ENCODE results near the gene TNS1. TPM values are rescaled to one million over a fixed set of nuclear protein-coding genes. Genes with fewer than 3 reads are reported as not detected.

Gene TNS1
- total RNA-seq, 2 donors from 2014 or later = 20.6 to 164 TPM

GRCh38 chr2:217889656-217890055, 113.1 kb downstream of the TNS1 start:
- TF ChIP-seq, protein P1, sequence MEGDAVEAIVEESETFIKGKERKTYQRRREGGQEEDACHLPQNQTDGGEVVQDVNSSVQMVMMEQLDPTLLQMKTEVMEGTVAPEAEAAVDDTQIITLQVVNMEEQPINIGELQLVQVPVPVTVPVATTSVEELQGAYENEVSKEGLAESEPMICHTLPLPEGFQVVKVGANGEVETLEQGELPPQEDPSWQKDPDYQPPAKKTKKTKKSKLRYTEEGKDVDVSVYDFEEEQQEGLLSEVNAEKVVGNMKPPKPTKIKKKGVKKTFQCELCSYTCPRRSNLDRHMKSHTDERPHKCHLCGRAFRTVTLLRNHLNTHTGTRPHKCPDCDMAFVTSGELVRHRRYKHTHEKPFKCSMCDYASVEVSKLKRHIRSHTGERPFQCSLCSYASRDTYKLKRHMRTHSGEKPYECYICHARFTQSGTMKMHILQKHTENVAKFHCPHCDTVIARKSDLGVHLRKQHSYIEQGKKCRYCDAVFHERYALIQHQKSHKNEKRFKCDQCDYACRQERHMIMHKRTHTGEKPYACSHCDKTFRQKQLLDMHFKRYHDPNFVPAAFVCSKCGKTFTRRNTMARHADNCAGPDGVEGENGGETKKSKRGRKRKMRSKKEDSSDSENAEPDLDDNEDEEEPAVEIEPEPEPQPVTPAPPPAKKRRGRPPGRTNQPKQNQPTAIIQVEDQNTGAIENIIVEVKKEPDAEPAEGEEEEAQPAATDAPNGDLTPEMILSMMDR (IDR thresholded peaks at IDR 0.05) = no peak
- intact Hi-C loops (cut with DNase I) = loop anchor here (5.0 kb wide), 1 partner anchor 98 kb away; no protein-coding TSS in a partner anchor
- H3K9me3 ChIP-seq = no peaks in the 10 kb centered on the region
- H3K27me3 ChIP-seq = no peaks in the 10 kb centered on the region
- H3K4me1 ChIP-seq = no peaks in the 10 kb centered on the region
- H3K36me3 ChIP-seq = no peaks in the 10 kb centered on the region
- no peak overlapping the region for H3K27ac ChIP-seq
- H3K4me3 ChIP-seq = no peak overlapping the region
- no peak for DNase-seq
- H3K9ac ChIP-seq (ENCODE audit: low read depth in 2 of 2, low read length in 2 of 2) = no peak overlapping the region

DNA sequence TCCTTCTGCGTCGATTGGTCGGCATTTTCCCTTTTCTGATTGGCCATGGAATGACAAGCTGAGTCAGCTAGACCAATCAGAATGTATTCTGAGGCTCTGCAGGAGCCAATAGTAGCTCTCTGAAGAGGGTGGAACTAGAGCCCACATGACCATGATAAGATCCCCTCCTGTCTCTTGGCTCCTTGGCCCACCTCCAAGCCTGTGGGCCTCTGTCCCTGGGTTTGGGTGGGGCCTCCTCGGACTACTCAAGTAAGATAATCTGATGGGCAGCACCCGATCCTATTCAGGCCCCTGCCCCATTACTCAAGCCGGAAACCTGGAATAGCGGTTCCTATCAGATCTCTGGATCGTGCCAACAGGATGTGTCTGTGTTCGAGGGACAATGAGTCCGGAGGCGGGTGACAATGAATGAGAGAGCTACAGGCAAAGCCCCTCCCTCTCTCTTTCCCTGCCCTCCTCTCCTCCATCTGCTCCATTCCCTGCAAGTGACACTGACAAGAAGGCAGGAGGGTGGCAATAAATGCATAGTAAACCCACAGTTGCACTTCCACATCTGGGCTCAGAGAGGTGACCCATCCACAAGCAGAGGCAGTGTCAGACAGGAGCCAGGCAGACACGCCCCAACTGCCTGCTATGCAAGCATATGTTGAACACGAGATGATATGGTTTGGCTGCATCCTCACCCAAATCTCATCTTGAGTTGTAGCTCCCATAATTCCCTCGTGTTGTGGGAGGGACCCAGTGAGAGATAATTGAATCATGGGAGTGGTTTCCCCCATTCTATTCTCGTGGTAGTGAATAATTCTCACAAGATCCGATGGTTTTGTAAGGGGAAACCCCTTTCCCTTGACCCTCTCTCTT, 114.7 kb downstream of the TNS1 start:
- Histone ChIP-seq H3K36me3 (no peaks in the 10 kb centered on the region), H3K4me1 (no peaks in the 10 kb centered on the region), H3K9me3 (no peaks in the 10 kb centered on the region), H3K27ac (no peak overlapping the region), H3K27me3 (no peaks in the 10 kb centered on the region), H3K9ac (ENCODE audit: low read depth in 2 of 2, low read length in 2 of 2) (no peak overlapping the region), H3K4me3 (no peak overlapping the region)
- TF ChIP-seq, protein P1 (IDR thresholded peaks at IDR 0.05) = no peak
- intact Hi-C loops (cut with DNase I) = loop anchor here (2.0 to 5.0 kb wide), 2 partner anchors 99 kb away; no protein-coding TSS in a partner anchor
- DNase-seq = no peak

GRCh38 chr2:217886720-217887309, 116.0 kb downstream of the TNS1 start:
- intact Hi-C loops (cut with DNase I) = loop anchor here (2.0 to 5.0 kb wide), 2 partner anchors 98 to 100 kb away; no protein-coding TSS in a partner anchor
- H3K36me3 ChIP-seq = no peaks in the 10 kb centered on the region
- no peaks in the 10 kb centered on the region for H3K4me1 ChIP-seq
- no peaks in the 10 kb centered on the region for H3K9me3 ChIP-seq
- no peak overlapping the region for H3K4me3 ChIP-seq
- H3K27me3 ChIP-seq = no peaks in the 10 kb centered on the region
- DNase-seq = peak; percentile 73
- H3K9ac ChIP-seq (ENCODE audit: low read depth in 2 of 2, low read length in 2 of 2) = no peak overlapping the region
- TF ChIP-seq, protein P1 (IDR thresholded peaks at IDR 0.05) = peak; percentile 66
- H3K27ac ChIP-seq = no peak overlapping the region

GRCh38 chr2:217886091-217886490, 116.7 kb downstream of the TNS1 start:
- no peaks in the 10 kb centered on the region for H3K27me3 ChIP-seq
- no peak overlapping the region for H3K4me3 ChIP-seq
- TF ChIP-seq, protein P1 (IDR thresholded peaks at IDR 0.05) = no peak
- no peaks in the 10 kb centered on the region for H3K36me3 ChIP-seq
- no peaks in the 10 kb centered on the region for H3K9me3 ChIP-seq
- H3K9ac ChIP-seq (ENCODE audit: low read depth in 2 of 2, low read length in 2 of 2) = no peak overlapping the region
- intact Hi-C loops (cut with DNase I) = loop anchor here (2.0 to 5.0 kb wide), 2 partner anchors 97 to 101 kb away; no protein-coding TSS in a partner anchor
- no peaks in the 10 kb centered on the region for H3K4me1 ChIP-seq
- no peak overlapping the region for H3K27ac ChIP-seq
- no peak for DNase-seq

- Histone ChIP-seq H3K9me3 (no peaks in the 10 kb centered on the region), H3K27me3 (no peaks in the 10 kb centered on the region), H3K4me3 (no peak overlapping the region), H3K36me3 (no peaks in the 10 kb centered on the region), H3K4me1 (no peaks in the 10 kb centered on the region), H3K9ac (ENCODE audit: low read depth in 2 of 2, low read length in 2 of 2) (no peak overlapping the region), H3K27ac (no peak overlapping the region)
- intact Hi-C loops (cut with DNase I) = loop anchor here (5.0 kb wide), 1 partner anchor 102 kb away; no protein-coding TSS in a partner anchor
- TF ChIP-seq, protein P1 (IDR thresholded peaks at IDR 0.05) = no peak
- DNase-seq = no peak
These were observed 117.8 kb downstream of the TNS1 start for GRCh38 chr2:217884985-217885384.

Measured in colonic mucosa (tissue), 4 donors.